ENCODE measurements around the gene GATA2.

GATA2 gene

DNA sequence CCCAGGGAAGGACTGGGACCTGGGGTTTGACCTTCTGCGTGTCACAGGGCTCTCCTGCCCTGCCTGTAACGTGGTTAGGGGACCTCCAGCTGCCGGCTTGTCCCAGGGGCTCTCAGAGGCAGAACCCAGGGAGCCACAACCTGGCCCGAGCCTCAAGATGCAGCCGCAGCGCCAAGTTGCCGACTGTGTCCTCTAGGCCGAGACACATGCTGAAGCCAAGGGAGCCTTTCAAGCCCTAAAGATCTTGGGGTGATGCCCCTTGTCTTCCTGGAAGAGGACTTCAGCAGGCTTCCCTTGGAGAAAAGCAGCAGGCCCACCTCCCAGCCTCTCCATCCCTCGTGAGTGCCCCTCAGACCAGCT lies 33.6 kb downstream of the GATA2 start:
- no peak for DNase-seq (ENCODE audit: low read depth)
- H3K4me3 ChIP-seq (ENCODE audit: control insufficient read depth, low read depth, low read length) = no peak overlapping the region
- TF ChIP-seq, protein P1, sequence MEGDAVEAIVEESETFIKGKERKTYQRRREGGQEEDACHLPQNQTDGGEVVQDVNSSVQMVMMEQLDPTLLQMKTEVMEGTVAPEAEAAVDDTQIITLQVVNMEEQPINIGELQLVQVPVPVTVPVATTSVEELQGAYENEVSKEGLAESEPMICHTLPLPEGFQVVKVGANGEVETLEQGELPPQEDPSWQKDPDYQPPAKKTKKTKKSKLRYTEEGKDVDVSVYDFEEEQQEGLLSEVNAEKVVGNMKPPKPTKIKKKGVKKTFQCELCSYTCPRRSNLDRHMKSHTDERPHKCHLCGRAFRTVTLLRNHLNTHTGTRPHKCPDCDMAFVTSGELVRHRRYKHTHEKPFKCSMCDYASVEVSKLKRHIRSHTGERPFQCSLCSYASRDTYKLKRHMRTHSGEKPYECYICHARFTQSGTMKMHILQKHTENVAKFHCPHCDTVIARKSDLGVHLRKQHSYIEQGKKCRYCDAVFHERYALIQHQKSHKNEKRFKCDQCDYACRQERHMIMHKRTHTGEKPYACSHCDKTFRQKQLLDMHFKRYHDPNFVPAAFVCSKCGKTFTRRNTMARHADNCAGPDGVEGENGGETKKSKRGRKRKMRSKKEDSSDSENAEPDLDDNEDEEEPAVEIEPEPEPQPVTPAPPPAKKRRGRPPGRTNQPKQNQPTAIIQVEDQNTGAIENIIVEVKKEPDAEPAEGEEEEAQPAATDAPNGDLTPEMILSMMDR (IDR thresholded peaks at IDR 0.05; ENCODE audit: control insufficient read depth, insufficient read depth, low read depth, low read length, missing control alignments) = no peak

DNA sequence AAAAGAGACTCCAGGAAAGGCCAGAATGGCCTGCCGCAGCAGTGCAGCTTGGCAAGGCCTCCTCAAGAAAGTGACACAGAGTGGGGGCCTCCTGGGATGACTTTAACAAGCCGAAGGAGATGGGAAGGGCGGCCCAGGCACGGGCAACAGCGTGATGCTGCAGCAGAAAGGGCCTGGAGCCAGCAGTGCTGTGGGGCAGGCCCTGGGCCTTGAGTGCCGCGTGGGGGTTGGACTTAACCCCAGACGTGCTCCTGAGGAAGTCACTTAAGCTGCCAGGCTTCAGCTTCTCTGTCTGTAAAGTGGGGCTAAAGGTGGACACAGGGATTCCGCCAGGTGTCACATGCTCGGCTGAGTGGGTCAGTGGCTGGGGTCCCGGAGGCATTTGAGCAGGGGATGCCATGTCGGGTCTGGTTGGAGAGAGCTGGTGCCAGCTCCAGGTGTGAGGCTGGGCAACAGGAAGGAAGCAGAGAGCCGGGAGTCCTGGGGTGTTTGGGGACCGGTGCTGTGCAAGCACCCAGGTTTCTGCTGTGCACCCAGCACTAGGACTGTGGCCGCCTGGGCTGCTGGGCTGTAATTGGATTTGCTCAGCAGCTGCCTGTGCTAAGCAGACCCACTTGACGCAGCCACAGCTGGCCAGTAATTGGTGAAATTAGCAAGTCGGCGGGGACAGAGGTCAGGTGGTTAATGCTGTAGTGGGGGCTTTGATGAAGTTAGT lies 34.1 kb downstream of the GATA2 start:
- no peak overlapping the region for H3K4me3 ChIP-seq (ENCODE audit: control insufficient read depth, low read depth, low read length)
- TF ChIP-seq, protein P1 (IDR thresholded peaks at IDR 0.05; ENCODE audit: control insufficient read depth, insufficient read depth, low read depth, low read length, missing control alignments) = no peak
- DNase-seq (ENCODE audit: low read depth) = no peak

DNA sequence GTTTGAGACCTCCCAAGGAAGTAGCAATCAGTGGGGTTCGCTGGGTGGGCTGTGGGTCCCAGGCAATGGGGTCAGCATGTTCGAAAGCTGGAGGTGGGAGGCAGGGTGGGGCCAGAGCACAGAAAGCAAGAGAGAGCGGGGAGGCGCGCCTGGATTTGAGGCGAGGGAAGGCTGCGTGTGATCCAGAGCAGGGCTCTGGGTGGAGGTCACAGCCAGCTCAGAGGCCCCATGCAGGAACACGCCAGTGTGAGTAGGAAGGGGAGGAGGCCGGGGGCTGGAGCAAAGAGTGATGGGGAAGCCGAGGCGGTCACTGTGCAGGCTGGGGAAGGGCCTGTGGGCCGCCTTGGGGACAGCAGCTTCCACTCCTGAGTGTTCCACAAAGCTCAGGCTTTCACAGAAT lies 35.1 kb downstream of the GATA2 start:
- DNase-seq (ENCODE audit: low read depth) = no peak
- no peak overlapping the region for H3K4me3 ChIP-seq (ENCODE audit: control insufficient read depth, low read depth, low read length)
- TF ChIP-seq, protein P1 (IDR thresholded peaks at IDR 0.05; ENCODE audit: control insufficient read depth, insufficient read depth, low read depth, low read length, missing control alignments) = no peak

DNA sequence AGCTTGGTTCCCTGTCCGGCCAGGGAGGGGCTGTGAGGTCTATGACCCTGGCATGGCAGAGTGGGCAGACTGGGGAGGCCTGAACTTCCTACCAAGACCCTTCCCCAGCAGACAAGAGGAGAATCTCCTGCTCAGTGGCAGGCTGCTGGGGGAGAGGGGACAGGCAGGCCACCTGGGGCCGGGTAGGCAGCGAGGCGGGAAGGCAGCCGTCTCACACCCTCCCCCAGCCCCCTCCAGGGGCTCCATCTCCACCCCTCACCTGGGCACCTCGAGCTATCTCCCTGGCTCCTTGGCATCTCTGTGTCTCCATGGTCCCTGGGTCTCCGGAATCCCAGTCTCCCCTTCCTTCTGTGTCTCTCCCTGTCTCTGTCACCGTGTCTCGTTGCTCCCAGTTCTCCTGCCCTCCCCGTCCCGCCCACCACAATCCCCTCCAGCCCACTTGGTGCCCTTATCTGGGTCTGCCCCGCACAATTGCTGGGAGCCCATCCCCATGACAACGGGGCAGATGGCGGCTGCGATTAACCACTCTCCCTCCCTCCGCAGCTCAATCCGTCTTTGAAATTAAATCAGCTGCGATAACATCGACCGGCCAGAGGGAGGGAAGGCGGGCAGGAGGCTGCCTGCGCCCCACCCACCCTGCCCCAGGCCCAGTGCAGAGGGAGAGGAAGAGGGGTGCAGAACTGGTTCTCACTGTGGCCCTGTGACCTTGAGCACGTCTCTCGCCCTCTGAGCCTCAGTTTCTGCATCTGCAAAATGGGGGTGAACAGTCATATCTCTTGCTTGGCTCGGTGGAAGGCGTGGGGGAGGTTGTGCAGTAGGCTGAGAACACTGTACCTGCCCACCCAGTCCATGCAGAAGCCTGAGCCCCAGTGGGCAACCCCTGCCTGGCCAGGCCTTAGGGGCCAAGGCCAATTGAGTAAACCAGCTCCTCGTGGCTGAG lies 36.0 kb downstream of the GATA2 start:
- TF ChIP-seq, protein P1 (IDR thresholded peaks at IDR 0.05; ENCODE audit: control insufficient read depth, insufficient read depth, low read depth, low read length, missing control alignments) = no peak
- no peak for DNase-seq (ENCODE audit: low read depth)
- H3K4me3 ChIP-seq (ENCODE audit: control insufficient read depth, low read depth, low read length) = no peak overlapping the region

DNA sequence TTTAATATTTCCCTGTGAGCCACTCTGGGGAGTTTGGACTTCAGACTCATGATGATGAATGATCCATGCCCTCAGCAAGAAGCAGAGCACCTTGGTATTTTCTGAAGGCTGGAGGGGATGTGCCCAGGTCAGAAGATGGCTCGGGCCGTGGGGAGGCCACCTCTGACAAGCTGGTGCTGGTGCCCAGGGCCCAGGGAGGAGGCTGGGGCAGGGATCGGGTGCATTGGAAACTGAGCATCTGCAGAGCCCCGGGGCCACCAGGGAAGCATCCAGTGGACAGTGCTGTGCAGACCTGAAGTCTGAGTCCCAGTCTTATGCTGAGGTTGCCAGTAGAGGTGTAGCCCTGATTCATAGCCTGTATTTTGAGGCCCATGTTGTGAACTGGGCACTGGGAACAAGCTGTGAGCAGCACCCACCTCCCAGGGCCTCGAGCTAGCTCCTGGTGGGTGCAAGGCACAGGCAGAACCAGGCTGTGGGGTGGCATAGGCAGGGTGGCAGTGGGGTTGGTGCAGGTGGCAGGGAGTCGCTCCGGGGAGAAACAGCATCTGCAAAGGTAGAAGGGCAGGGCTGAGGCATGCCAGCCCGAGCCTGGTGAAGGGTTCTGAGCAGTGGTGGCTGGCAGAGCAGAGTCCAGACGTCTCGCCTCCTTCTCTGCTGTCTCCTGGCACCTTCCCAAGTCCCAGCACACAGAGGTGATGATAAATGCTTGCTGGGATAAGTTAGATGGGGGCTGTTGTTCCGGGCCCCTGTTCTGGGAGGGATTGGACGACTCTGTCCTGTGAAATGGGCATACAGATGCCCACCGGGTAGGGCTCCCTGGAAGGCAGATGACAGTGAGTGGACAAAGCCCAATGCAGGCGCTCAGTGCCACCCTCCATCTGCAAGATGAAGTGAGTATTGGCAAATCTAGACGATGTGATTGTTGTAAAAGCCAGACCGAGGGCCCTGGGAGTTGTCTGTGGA lies 36.9 kb downstream of the GATA2 start:
- no peak overlapping the region for H3K4me3 ChIP-seq (ENCODE audit: control insufficient read depth, low read depth, low read length)
- DNase-seq (ENCODE audit: low read depth) = no peak
- TF ChIP-seq, protein P1 (IDR thresholded peaks at IDR 0.05; ENCODE audit: control insufficient read depth, insufficient read depth, low read depth, low read length, missing control alignments) = no peak

DNA sequence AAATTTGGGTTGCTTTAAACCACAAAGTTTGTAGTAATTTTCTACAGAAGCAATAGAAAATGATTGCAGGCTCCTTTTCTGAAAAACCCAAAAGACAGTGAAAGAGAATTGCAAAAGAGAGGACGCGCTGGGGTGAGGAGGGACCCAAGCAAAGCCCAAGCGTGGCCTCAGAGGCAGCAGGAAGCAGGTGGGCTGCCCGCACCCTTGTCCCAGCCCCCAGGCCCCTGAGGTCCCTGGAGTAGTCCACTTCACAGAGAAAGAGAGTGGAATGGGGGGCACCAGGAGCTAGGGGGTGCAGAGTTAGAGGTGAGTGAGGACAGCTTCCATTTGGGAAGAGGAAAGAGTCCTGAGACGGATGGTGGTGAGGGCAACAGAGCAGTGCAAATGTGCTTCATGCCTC lies 37.9 kb downstream of the GATA2 start:
- TF ChIP-seq, protein P1 (IDR thresholded peaks at IDR 0.05; ENCODE audit: control insufficient read depth, insufficient read depth, low read depth, low read length, missing control alignments) = no peak
- DNase-seq (ENCODE audit: low read depth) = no peak

More for the DNA sequence above, 37.9 kb downstream of the GATA2 start:
- H3K4me3 ChIP-seq (ENCODE audit: control insufficient read depth, low read depth, low read length) = no peak overlapping the region

Measured in AG09309 (cell line).